CD14-positive monocyte (primary cell): ENCODE data around the gene ELOVL1. TPM values are rescaled to one million over a fixed set of nuclear protein-coding genes. Genes with fewer than 3 reads are reported as not detected.

ENCODE experiments used
- DNase-seq, 3 donors: peaks; one replicate each; pipeline ENCODE4 v3.0.0-alpha.2; 2011 to 2022
- H2AFZ ChIP-seq: 2 replicates; pipeline ENCODE4 v1.6.0; 2012; ENCODE audit warnings: mild to moderate bottlenecking, low read depth, low read length, inconsistent platforms; ENCODE audit not compliant: insufficient read depth, poor library complexity, severe bottlenecking
- H3K27ac ChIP-seq, 2 donors: 1 replicate in 1 of 2; 2 replicates in 1 of 2; pipeline ENCODE4 v1.5.1; 2012 to 2013; ENCODE audit warnings: low read length in 2 of 2, control low read depth in 1 of 2, inconsistent platforms in 1 of 2, low read depth in 1 of 2, mild to moderate bottlenecking in 1 of 2
- H3K27me3 ChIP-seq, 2 donors: one replicate each; pipeline versions ENCODE4 v1.6.0 to v1.6.1; 2011 to 2013; ENCODE audit warnings: low read length in 2 of 2; ENCODE audit not compliant: control insufficient read depth in 2 of 2, insufficient read depth in 2 of 2
- H3K36me3 ChIP-seq, 2 donors: replicated peaks in 1 of 2; 1 replicate in 1 of 2; 2 replicates in 1 of 2; pipeline versions ENCODE4 v1.5.1 to v1.6.1; 2012 to 2013; ENCODE audit warnings: low read length in 2 of 2, control low read depth in 1 of 2, inconsistent platforms in 1 of 2, mild to moderate bottlenecking in 1 of 2; ENCODE audit not compliant: insufficient read depth in 2 of 2, control insufficient read depth in 1 of 2
- H3K4me1 ChIP-seq, 2 donors: 1 replicate in 1 of 2; 2 replicates in 1 of 2; pipeline versions ENCODE4 v1.5.1 to v1.6.1; 2012 to 2013; ENCODE audit warnings: low read length in 2 of 2, control low read depth in 1 of 2, inconsistent platforms in 1 of 2, mild to moderate bottlenecking in 1 of 2, moderate library complexity in 1 of 2; ENCODE audit not compliant: insufficient read depth in 2 of 2, control insufficient read depth in 1 of 2
- H3K4me2 ChIP-seq: replicated peaks from 2 replicates; pipeline ENCODE3; 2012; ENCODE audit warnings: low read length, moderate library complexity, mild to moderate bottlenecking; ENCODE audit not compliant: poor library complexity, severe bottlenecking; ENCODE audit errors: extremely low read depth
- H3K4me3 ChIP-seq, 3 experiments: fragments of 200-600 bp in 1 of 3; sonication (generic) in 1 of 3; replicated peaks in 1 of 3; 1 replicate in 2 of 3; 2 replicates in 1 of 3; pipeline ENCODE4 v1.5.1; 2011 to 2013; ENCODE audit warnings: low read length in 3 of 3, mild to moderate bottlenecking in 3 of 3, control low read depth in 2 of 3, low read depth in 2 of 3, inconsistent platforms in 1 of 3, moderate library complexity in 1 of 3
- H3K79me2 ChIP-seq: 2 replicates; pipeline ENCODE4 v1.6.0; 2012; ENCODE audit warnings: mild to moderate bottlenecking, control low read depth, inconsistent platforms, low read length, moderate library complexity; ENCODE audit not compliant: insufficient read depth
- H3K9ac ChIP-seq: 2 replicates; pipeline ENCODE4 v1.6.0; 2017; ENCODE audit warnings: low read length, mild to moderate bottlenecking; ENCODE audit not compliant: insufficient read depth, poor library complexity, severe bottlenecking
- H3K9me3 ChIP-seq, 2 donors: replicated peaks in 1 of 2; 1 replicate in 1 of 2; 2 replicates in 1 of 2; pipeline versions ENCODE4 v1.5.1 to v1.6.1; 2012 to 2013; ENCODE audit warnings: low read length in 2 of 2, control low read depth in 1 of 2; ENCODE audit not compliant: control insufficient read depth in 1 of 2, insufficient read depth in 1 of 2
- H4K20me1 ChIP-seq: 2 replicates; pipeline ENCODE4 v1.6.0; 2012; ENCODE audit warnings: mild to moderate bottlenecking, low read length, control low read depth, moderate library complexity; ENCODE audit not compliant: insufficient read depth
- H3K27ac Mint-ChIP-seq, 7 donors: one replicate each; pipeline ENCODE4 v1.8.0; 2020; ENCODE audit warnings: mild to moderate bottlenecking in 7 of 7, mixed read lengths in 7 of 7, moderate library complexity in 6 of 7, inconsistent platforms in 2 of 7
- H3K27me3 Mint-ChIP-seq, 3 donors: one replicate each; pipeline ENCODE4 v1.8.0; 2021 to 2022; ENCODE audit warnings: low read depth in 3 of 3, mild to moderate bottlenecking in 3 of 3, mixed read lengths in 3 of 3, moderate library complexity in 3 of 3, inconsistent platforms in 1 of 3
- H3K36me3 Mint-ChIP-seq, 2 donors: one replicate each; pipeline ENCODE4 v1.8.0; 2020; ENCODE audit warnings: mixed read lengths in 2 of 2, inconsistent platforms in 1 of 2, mild to moderate bottlenecking in 1 of 2
- H3K4me1 Mint-ChIP-seq: one replicate; pipeline ENCODE4 v1.8.0; 2020; ENCODE audit warnings: mild to moderate bottlenecking, mixed read lengths
- H3K4me3 Mint-ChIP-seq, 2 donors: one replicate each; pipeline ENCODE4 v1.8.0; 2020; ENCODE audit warnings: mild to moderate bottlenecking in 2 of 2, mixed read lengths in 2 of 2, moderate library complexity in 1 of 2
- H3K9me3 Mint-ChIP-seq, 7 donors: one replicate each; pipeline ENCODE4 v1.8.0; 2020 to 2022; ENCODE audit warnings: mixed read lengths in 7 of 7, mild to moderate bottlenecking in 6 of 7, moderate library complexity in 6 of 7, inconsistent platforms in 2 of 7
- WGBS: methylation state at CpG from one replicate; pipeline ENCODE4 v1.1.5; 2013; ENCODE audit warnings: missing lambda C conversion rate; ENCODE audit not compliant: insufficient coverage; 5-methylcytosine and 5-hydroxymethylcytosine counted together
- intact Hi-C, 2 donors: fragments of 100-400 bp; cut with micrococcal nuclease; formaldehyde crosslinking; loops; one replicate each; pipeline versions ENCODE4 v1.15.0 to v1.15.1; 2023
- polyA plus RNA-seq, 3 donors: library from polyadenylated mRNA; depleted of rRNA in 1 of 3; unstranded in 2 of 3; stranded (reverse) in 1 of 3; fragments of 300-500 nt in 2 of 3; fragments of >200 nt in 1 of 3; fragmentation: Illumina TruSeq in 2 of 3; gene quantifications; 1 replicate in 2 of 3; 2 replicates in 1 of 3; pipeline ENCODE4 v1.2.3, GENCODE V29; 2012 to 2021
- TF ChIP-seq, protein P1 (sequence below): fragments of 200-600 bp; IDR thresholded peaks from one replicate; pipeline ENCODE4 v1.8.0; 2022; ENCODE audit warnings: antibody characterized with exemption, mild to moderate bottlenecking

Gene ELOVL1
- polyA plus RNA-seq, 3 donors = 135 to 151 (median 148) TPM

GRCh38 chr1:43345120-43345519 lies 22.7 kb downstream of the ELOVL1 start:
- H3K4me1 ChIP-seq = no peaks in the 10 kb centered on the region
- no peak overlapping the region for H3K4me3 ChIP-seq
- Mint-ChIP-seq H3K27ac (no peak overlapping the region), H3K27me3 (peaks cover 0 to 5% (median 2%) of the 10 kb centered on the region in 3 donors), H3K4me1 (peaks cover 10% of the 10 kb centered on the region), H3K36me3 (no peaks in the 10 kb centered on the region), H3K9me3 (peaks cover 0 to 2% (median 0%) of the 10 kb centered on the region in 7 donors), H3K4me3 (no peak overlapping the region)
- H3K9ac ChIP-seq = no peak overlapping the region
- no peak overlapping the region for H3K27ac ChIP-seq
- WGBS = 53% methylated on average over 3 of the region's 3 CpGs
- H3K27me3 ChIP-seq = no peaks in the 10 kb centered on the region
- no peak for DNase-seq
- H3K79me2 ChIP-seq = no peaks in the 10 kb centered on the region
- no peak overlapping the region for H3K4me2 ChIP-seq
- no peaks in the 10 kb centered on the region for H4K20me1 ChIP-seq
- intact Hi-C loops = no loop called here
- TF ChIP-seq, protein P1, sequence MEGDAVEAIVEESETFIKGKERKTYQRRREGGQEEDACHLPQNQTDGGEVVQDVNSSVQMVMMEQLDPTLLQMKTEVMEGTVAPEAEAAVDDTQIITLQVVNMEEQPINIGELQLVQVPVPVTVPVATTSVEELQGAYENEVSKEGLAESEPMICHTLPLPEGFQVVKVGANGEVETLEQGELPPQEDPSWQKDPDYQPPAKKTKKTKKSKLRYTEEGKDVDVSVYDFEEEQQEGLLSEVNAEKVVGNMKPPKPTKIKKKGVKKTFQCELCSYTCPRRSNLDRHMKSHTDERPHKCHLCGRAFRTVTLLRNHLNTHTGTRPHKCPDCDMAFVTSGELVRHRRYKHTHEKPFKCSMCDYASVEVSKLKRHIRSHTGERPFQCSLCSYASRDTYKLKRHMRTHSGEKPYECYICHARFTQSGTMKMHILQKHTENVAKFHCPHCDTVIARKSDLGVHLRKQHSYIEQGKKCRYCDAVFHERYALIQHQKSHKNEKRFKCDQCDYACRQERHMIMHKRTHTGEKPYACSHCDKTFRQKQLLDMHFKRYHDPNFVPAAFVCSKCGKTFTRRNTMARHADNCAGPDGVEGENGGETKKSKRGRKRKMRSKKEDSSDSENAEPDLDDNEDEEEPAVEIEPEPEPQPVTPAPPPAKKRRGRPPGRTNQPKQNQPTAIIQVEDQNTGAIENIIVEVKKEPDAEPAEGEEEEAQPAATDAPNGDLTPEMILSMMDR = no peak
- H2AFZ ChIP-seq = no peak overlapping the region
- H3K36me3 ChIP-seq = no peaks in the 10 kb centered on the region
- H3K9me3 ChIP-seq = no peaks in the 10 kb centered on the region

- no peak for DNase-seq
- Histone ChIP-seq H2AFZ (no peak overlapping the region), H3K9me3 (no peaks in the 10 kb centered on the region), H3K4me3 (no peak overlapping the region), H3K27me3 (no peaks in the 10 kb centered on the region), H3K79me2 (no peaks in the 10 kb centered on the region), H3K4me1 (no peaks in the 10 kb centered on the region), H3K9ac (no peak overlapping the region), H3K36me3 (no peaks in the 10 kb centered on the region), H3K4me2 (no peak overlapping the region), H4K20me1 (no peaks in the 10 kb centered on the region), H3K27ac (no peak overlapping the region)
- intact Hi-C loops = no loop called here
- TF ChIP-seq, protein P1 = no peak
- Mint-ChIP-seq H3K36me3 (no peaks in the 10 kb centered on the region), H3K4me3 (no peak overlapping the region), H3K27ac (no peak overlapping the region), H3K9me3 (peaks cover 0 to 2% (median 0%) of the 10 kb centered on the region in 7 donors), H3K27me3 (peaks cover 0 to 4% (median 2%) of the 10 kb centered on the region in 3 donors), H3K4me1 (peaks cover 5% of the 10 kb centered on the region)
- 97% methylated on average over 4 of the region's 4 CpGs for WGBS
Measured at GRCh38 chr1:43344267-43344850, 23.5 kb downstream of the ELOVL1 start.
